ENCODE data around the gene IRF9. TPM values are rescaled to one million over a fixed set of nuclear protein-coding genes. Genes with fewer than 3 reads are reported as not detected.
A peak's percentile ranks its signal among the peaks of the same experiment; 100 is the strongest.

The IRF9 gene
- total and polyA plus RNA-seq, 2 of the 4 experiments (the other 2 are of a cell fraction), result 25.6 to 34.6 TPM

- no peaks in the 10 kb centered on the region for H3K9me3 ChIP-seq (ENCODE audit: control insufficient read depth, insufficient read depth, low read length)
- peak overlapping the region; percentile 57 for H2AK9ac ChIP-seq (replicated peaks; ENCODE audit: low read depth, low read length, poor library complexity)
- TF ChIP-seq RFX5 (IDR thresholded peaks at IDR 0.05; ENCODE audit: low read depth, low read length) (no peak), RAD21 (IDR thresholded peaks at IDR 0.05; ENCODE audit: low read length) (no peak), USF2 (IDR thresholded peaks at IDR 0.05; ENCODE audit: low read depth, low read length) (no peak), CTCF (conservative IDR thresholded peaks at IDR 0.05; ENCODE audit: low read depth, low read length) (no peak), FOS (IDR thresholded peaks at IDR 0.05; ENCODE audit: low read depth, low read length) (no peak), BHLHE40 (IDR thresholded peaks at IDR 0.05; ENCODE audit: low read depth, low read length) (no peak), MXI1 (IDR thresholded peaks at IDR 0.05; ENCODE audit: borderline replicate concordance, low read depth, low read length) (no peak), ELK1 (IDR thresholded peaks at IDR 0.05; ENCODE audit: borderline replicate concordance, low read depth, low read length) (no peak), CEBPB (IDR thresholded peaks at IDR 0.05; ENCODE audit: low read depth, low read length) (no peak), CHD1 (IDR thresholded peaks at IDR 0.05; ENCODE audit: low read depth, low read length) (no peak), SMC3 (IDR thresholded peaks at IDR 0.05; ENCODE audit: low read depth, low read length) (no peak)
- H3K27ac ChIP-seq (ENCODE audit: insufficient read depth, low read length), result peak overlapping the region; percentile 8; the same call in 1 of the 2 replicates
- no peak overlapping the region for H3K4ac ChIP-seq (ENCODE audit: low read depth, low read length)
- no peaks in the 10 kb centered on the region for H3K27me3 ChIP-seq (ENCODE audit: control insufficient read depth, insufficient read depth, low read length)
- peaks cover 17 to 39% of the 10 kb centered on the region in 2 experiments for H3K79me1 ChIP-seq (ENCODE audit: low read depth in 1 of 2, low read length in 2 of 2)
- H4K8ac ChIP-seq (ENCODE audit: low read depth in 2 of 2, low read length in 2 of 2), result no peak overlapping the region
- ChIA-PET POLR2A (ENCODE audit: unreplicated experiment) (no interaction called here), CTCF (interaction anchor here (0.6 to 1.6 kb wide), 2 partner anchors 11 to 30 kb away, joined by 3 to 14 read pairs; partner anchors contain the start of gene RNF31)
- dilution Hi-C loops (cut with HindIII; ENCODE audit: low sequenced_read_pairs, unreplicated experiment), result no loop called here
- intact Hi-C loops (cut with micrococcal nuclease), result no loop called here
- peaks cover 7% of the 10 kb centered on the region for H3K4me1 ChIP-seq (ENCODE audit: control insufficient read depth, insufficient read depth, low read length)
- no peak overlapping the region for H2BK120ac ChIP-seq (ENCODE audit: low read depth, low read length)
- H3K4me3 ChIP-seq (ENCODE audit: insufficient read depth, low read depth, low read length), result no peak overlapping the region
- no peak overlapping the region for H3K4me2 ChIP-seq (ENCODE audit: low read depth, low read length)
- H4K20me1 ChIP-seq (ENCODE audit: insufficient read depth, low read length), result no peaks in the 10 kb centered on the region
- H3K9me1 ChIP-seq (ENCODE audit: insufficient read depth, low read length), result peaks cover 5% of the 10 kb centered on the region
- H3K56ac ChIP-seq (ENCODE audit: extremely low read depth, insufficient read depth, low read length), result no peak overlapping the region
- no peak overlapping the region for H3K23ac ChIP-seq (ENCODE audit: low read depth, low read length)
- ATAC-seq (ENCODE audit: low read depth) (no peak), DNase-seq (no peak)
- 100% methylated on average over 1 of the region's 11 CpGs; no CpG with 5 or more reads in 1 of the 2 experiments for WGBS, 2 experiments (ENCODE audit: extremely low coverage in 2 of 2, insufficient read length in 1 of 2)
- in situ Hi-C loops (cut with MboI; ENCODE audit: low sequenced_read_pairs), result no loop called here
- no peak overlapping the region for H4K91ac ChIP-seq (ENCODE audit: insufficient read depth, low read depth, low read length)
- H3K36me3 ChIP-seq (ENCODE audit: control insufficient read depth, insufficient read depth, low read length), result peaks cover 66% of the 10 kb centered on the region
- peak overlapping the region; percentile 24; the same call in 1 of the 2 replicates for H2AK5ac ChIP-seq (ENCODE audit: low read depth, low read length)
- H4K5ac ChIP-seq (ENCODE audit: low read depth, low read length), result no peak overlapping the region
- H3K9ac ChIP-seq (ENCODE audit: low read depth, low read length), result no peak overlapping the region
- no TSS peak for BruUV-seq (replicated peaks)
- H2BK5ac ChIP-seq (ENCODE audit: low read depth, low read length, poor library complexity, severe bottlenecking), result peak overlapping the region; percentile 37
- no peak overlapping the region for H3K18ac ChIP-seq (ENCODE audit: low read depth, low read length)
- no peak overlapping the region for H2BK20ac ChIP-seq (ENCODE audit: low read depth, low read length)
- no peak overlapping the region; the same call in 2 of the 3 replicates for H2BK15ac ChIP-seq (ENCODE audit: low read depth, low read length)
- H3K14ac ChIP-seq (replicated peaks; ENCODE audit: low read depth, low read length), result no peak overlapping the region
- H2AFZ ChIP-seq (replicated peaks; ENCODE audit: low read length, poor library complexity), result peak overlapping the region; percentile 44
These were observed 1.1 kb upstream of the IRF9 start for GRCh38 chr14:24159777-24160498.

Measured in IMR-90 (cell line).